Spleen (tissue), 7 donors: Measurements from ENCODE around the gene TSHB.

Source experiments
- CTCF ChIP-seq, 11 experiments: fragments of 200-600 bp in 7 of 11; fragments of 450-650 bp in 4 of 11; sonication (generic) in 4 of 11; IDR thresholded peaks in 8 of 11; conservative IDR thresholded peaks in 3 of 11; 1 replicate in 7 of 11; 2 replicates in 4 of 11; pipeline versions ENCODE4 v1.4.0 to v1.8.0; 2016 to 2021; ENCODE audit warnings: antibody characterized with exemption in 11 of 11, inconsistent platforms in 4 of 11, mild to moderate bottlenecking in 1 of 11
- POLR2A ChIP-seq, 3 donors: fragments of 450-650 bp; IDR thresholded peaks; one replicate each; pipeline ENCODE4 v1.5.1; 2017; ENCODE audit warnings: antibody characterized with exemption in 3 of 3, mild to moderate bottlenecking in 1 of 3
- POLR2AphosphoS5 ChIP-seq, 3 donors: sonication (generic); formaldehyde crosslinking; IDR thresholded peaks; one replicate each; pipeline ENCODE4 v1.5.1; 2017; ENCODE audit warnings: antibody characterized with exemption in 3 of 3
- donor health status: DM: no; HTN: no; CAD: no; lungs with moderate emphysema.
- donor health status: DM: no; HTN: no; CAD: no.
- donor health status: DM: no; HTN: no; CAD: no.

DNA sequence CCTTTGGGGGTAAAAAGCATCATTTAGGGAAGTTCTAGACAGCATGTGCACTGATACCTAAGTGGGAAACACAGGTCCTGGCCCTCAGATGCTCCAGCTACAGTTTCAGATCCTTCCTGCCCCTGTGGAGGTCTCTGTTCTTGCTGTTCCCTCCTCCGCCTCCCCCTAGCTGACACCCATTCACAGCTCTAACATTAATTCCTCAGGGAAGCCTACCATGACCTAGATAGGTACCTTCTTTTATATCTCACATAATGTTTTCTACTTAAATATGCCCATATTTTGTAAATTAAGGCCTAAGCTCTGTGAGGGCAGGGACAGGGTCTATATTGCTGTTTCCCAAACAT, 48.3 kb downstream of the TSHB start:
- TF ChIP-seq POLR2A (IDR thresholded peaks at IDR 0.05) (no peak), CTCF (IDR thresholded peaks at IDR 0.05 in 8 of 11, conservative IDR thresholded peaks at IDR 0.05 in 3 of 11) (no peak), POLR2AphosphoS5 (IDR thresholded peaks at IDR 0.05) (no peak)
